PC-3 (cell line): ENCODE measurements around the gene CRPPA. TPM values are rescaled to one million over a fixed set of nuclear protein-coding genes. Genes with fewer than 3 reads are reported as not detected.

Source experiments
- ATAC-seq: fragments of 200-7000 bp; cut with Tn5 transposase; 2 replicates; pipeline ENCODE4 v1.9.1; 2020; ENCODE audit warnings: mild to moderate bottlenecking, moderate library complexity
- BruUV-seq: library from RNA; stranded (reverse); fragments of 400-500 nt; replicated peaks from 2 replicates; lab custom pipeline; 2021; lab: Mats Ljungman, UMichigan
- CTCF ChIA-PET: fragments of 300-600 bp; sonication (Branson Sonifier 250); formaldehyde crosslinking; loops from one replicate; lab custom pipeline; 2022; ENCODE audit warnings: antibody characterized with exemption; lab: Charles Lee
- POLR2A ChIA-PET: fragments of 300-600 bp; sonication (Branson Sonifier 250); formaldehyde crosslinking; loops from one replicate; lab custom pipeline; 2022; ENCODE audit warnings: antibody characterized with exemption; ENCODE audit not compliant: unreplicated experiment; lab: Charles Lee
- DNase-seq: peaks from one replicate; pipeline ENCODE4 v3.0.0-alpha.2; 2015
- H2AFZ ChIP-seq: fragments of 300-600 bp; sonication (generic); 2 replicates; pipeline ENCODE4 v1.6.0; 2016; ENCODE audit warnings: antibody characterized with exemption, low read length
- H3F3A ChIP-seq: fragments of 300-600 bp; sonication (generic); one replicate; pipeline ENCODE4 v1.6.0; 2017; ENCODE audit warnings: antibody characterized with exemption, low read length, control low read depth, mild to moderate bottlenecking; ENCODE audit not compliant: unreplicated experiment
- H3K27ac ChIP-seq: fragments of 300-600 bp; sonication (generic); 2 replicates; pipeline ENCODE4 v1.5.1; 2016; ENCODE audit warnings: mild to moderate bottlenecking, low read length
- H3K27me3 ChIP-seq: fragments of 300-600 bp; sonication (generic); 2 replicates; pipeline ENCODE4 v1.6.1; 2016; ENCODE audit warnings: low read length, mixed read lengths
- H3K36me3 ChIP-seq: fragments of 300-600 bp; sonication (generic); 2 replicates; pipeline ENCODE4 v1.6.1; 2016; ENCODE audit warnings: low read depth, mixed run types, low read length, mixed read lengths
- H3K4me1 ChIP-seq: fragments of 300-600 bp; sonication (generic); 2 replicates; pipeline ENCODE4 v1.5.1; 2016; ENCODE audit warnings: low read length; ENCODE audit not compliant: insufficient read depth
- H3K4me2 ChIP-seq: fragments of 300-600 bp; sonication (generic); 2 replicates; pipeline ENCODE4 v1.6.0; 2016; ENCODE audit warnings: low read length
- H3K4me3 ChIP-seq: fragments of 300-600 bp; sonication (generic); 2 replicates; pipeline ENCODE4 v1.5.1; 2016; ENCODE audit warnings: mild to moderate bottlenecking, low read length, mixed read lengths
- H3K79me2 ChIP-seq: fragments of 300-600 bp; sonication (generic); 2 replicates; pipeline ENCODE4 v1.6.1; 2017; ENCODE audit warnings: low read length, mixed read lengths
- H3K9ac ChIP-seq: fragments of 300-600 bp; sonication (generic); 2 replicates; pipeline ENCODE4 v1.6.0; 2016; ENCODE audit warnings: mild to moderate bottlenecking, low read length
- H3K9me2 ChIP-seq: fragments of 300-600 bp; sonication (generic); replicated peaks from 2 replicates; pipeline ENCODE4 v1.6.1; 2016; ENCODE audit warnings: mixed run types, low read length, mixed read lengths
- H3K9me3 ChIP-seq: fragments of 300-600 bp; sonication (generic); 2 replicates; pipeline ENCODE4 v1.6.1; 2016; ENCODE audit warnings: low read length, mixed read lengths
- H4K20me1 ChIP-seq: fragments of 300-600 bp; sonication (generic); 2 replicates; pipeline ENCODE4 v1.6.1; 2016; ENCODE audit warnings: low read length, mixed read lengths
- EZH2 ChIP-seq: fragments of 300-600 bp; sonication (generic); IDR thresholded peaks from one replicate; pipeline ENCODE4 v1.6.1; 2017; ENCODE audit warnings: antibody characterized with exemption, mild to moderate bottlenecking, low read length; ENCODE audit not compliant: unreplicated experiment
- EZH2phosphoT487 ChIP-seq: fragments of 300-600 bp; sonication (generic); IDR thresholded peaks from 2 replicates; pipeline ENCODE4 v1.6.1; 2018; ENCODE audit warnings: mild to moderate bottlenecking, antibody characterized with exemption, low read length, borderline replicate concordance
- intact Hi-C: fragments of 100-400 bp; cut with micrococcal nuclease; formaldehyde crosslinking; loops from 2 replicates; pipeline ENCODE4 v1.9.0; 2023
- total RNA-seq: library from RNA; depleted of rRNA; stranded (reverse); fragments of >200 nt; gene quantifications from 2 replicates; pipeline ENCODE4 v1.2.3, GENCODE V29; 2014
- TF ChIP-seq, protein P1 (sequence below): fragments of 300-600 bp; sonication (generic); conservative IDR thresholded peaks from 2 replicates; pipeline ENCODE4 v1.5.1; 2017; ENCODE audit warnings: antibody characterized with exemption, low read depth, mild to moderate bottlenecking, low read length

CRPPA gene
- total RNA-seq, 1 experiment from 2014 or later = 1.2 TPM

DNA sequence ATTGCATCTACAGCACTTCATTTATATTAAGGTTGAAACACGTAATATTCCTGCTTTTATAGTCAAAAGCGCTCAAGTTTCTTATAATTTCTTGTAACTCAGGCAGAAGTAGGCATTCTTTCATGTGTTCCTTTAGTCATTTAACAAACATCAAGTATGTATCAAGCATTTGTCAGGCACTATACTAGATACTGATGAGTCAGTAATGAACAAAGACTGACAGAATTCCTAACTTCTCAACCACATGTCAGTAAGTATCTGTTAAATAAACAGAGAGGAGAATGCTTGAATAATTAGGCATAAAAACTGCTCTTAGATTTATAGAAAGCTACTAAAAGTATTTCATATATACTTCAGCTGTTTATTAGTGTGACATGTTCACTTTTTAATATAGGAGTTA is 9.9 kb downstream of the CRPPA start:
- CTCF ChIA-PET = no interaction called here
- no TSS peak for BruUV-seq
- Histone ChIP-seq H3K4me1 (peaks cover 19% of the 10 kb centered on the region), H3K9me3 (no peaks in the 10 kb centered on the region), H2AFZ (no peak overlapping the region), H3K27ac (peak overlapping the region; percentile 69), H4K20me1 (no peaks in the 10 kb centered on the region), H3K4me3 (no peak overlapping the region), H3F3A (no peaks in the 10 kb centered on the region), H3K79me2 (no peaks in the 10 kb centered on the region), H3K9ac (no peak overlapping the region), H3K27me3 (no peaks in the 10 kb centered on the region), H3K36me3 (no peaks in the 10 kb centered on the region), H3K9me2 (no peaks in the 10 kb centered on the region), H3K4me2 (peak overlapping the region; percentile 40)
- TF ChIP-seq EZH2 (no peak), EZH2phosphoT487 (no peak)
- TF ChIP-seq, protein P1, sequence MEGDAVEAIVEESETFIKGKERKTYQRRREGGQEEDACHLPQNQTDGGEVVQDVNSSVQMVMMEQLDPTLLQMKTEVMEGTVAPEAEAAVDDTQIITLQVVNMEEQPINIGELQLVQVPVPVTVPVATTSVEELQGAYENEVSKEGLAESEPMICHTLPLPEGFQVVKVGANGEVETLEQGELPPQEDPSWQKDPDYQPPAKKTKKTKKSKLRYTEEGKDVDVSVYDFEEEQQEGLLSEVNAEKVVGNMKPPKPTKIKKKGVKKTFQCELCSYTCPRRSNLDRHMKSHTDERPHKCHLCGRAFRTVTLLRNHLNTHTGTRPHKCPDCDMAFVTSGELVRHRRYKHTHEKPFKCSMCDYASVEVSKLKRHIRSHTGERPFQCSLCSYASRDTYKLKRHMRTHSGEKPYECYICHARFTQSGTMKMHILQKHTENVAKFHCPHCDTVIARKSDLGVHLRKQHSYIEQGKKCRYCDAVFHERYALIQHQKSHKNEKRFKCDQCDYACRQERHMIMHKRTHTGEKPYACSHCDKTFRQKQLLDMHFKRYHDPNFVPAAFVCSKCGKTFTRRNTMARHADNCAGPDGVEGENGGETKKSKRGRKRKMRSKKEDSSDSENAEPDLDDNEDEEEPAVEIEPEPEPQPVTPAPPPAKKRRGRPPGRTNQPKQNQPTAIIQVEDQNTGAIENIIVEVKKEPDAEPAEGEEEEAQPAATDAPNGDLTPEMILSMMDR = no peak
- ATAC-seq = peak; percentile 90
- POLR2A ChIA-PET = no interaction called here
- intact Hi-C loops = loop anchor here (10.0 kb wide), 1 partner anchor 167 kb away; no protein-coding TSS in a partner anchor
- peak; percentile 82 for DNase-seq

DNA sequence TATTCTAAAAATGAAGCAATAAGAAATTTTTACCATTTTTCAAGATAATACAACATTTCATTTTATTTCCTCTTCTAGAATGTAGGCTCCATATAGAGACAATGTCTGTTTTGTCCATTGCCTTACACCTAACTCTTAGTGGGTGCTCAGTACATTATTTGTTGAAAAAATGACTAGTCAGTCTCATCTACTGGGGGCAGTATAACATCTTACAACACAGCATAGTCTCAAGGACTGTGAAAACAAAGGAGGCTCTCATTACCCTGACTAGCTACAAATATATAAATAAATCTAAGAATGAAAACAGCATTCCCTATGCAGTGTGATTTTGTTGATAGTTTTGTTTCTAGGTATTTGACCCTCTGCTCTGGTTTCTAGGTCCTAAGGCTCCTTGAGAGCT is 11.6 kb downstream of the CRPPA start:
- Histone ChIP-seq H3K9me2 (no peaks in the 10 kb centered on the region), H3K27ac (no peak overlapping the region), H3K79me2 (no peaks in the 10 kb centered on the region), H2AFZ (no peak overlapping the region), H3K9ac (no peak overlapping the region), H3F3A (no peaks in the 10 kb centered on the region), H3K9me3 (no peaks in the 10 kb centered on the region), H3K4me1 (peaks cover 16% of the 10 kb centered on the region), H3K4me3 (no peak overlapping the region), H4K20me1 (no peaks in the 10 kb centered on the region), H3K36me3 (no peaks in the 10 kb centered on the region), H3K27me3 (no peaks in the 10 kb centered on the region), H3K4me2 (no peak overlapping the region)
- DNase-seq = no peak
- ChIA-PET CTCF (interaction anchor here (1.0 kb wide), 1 partner anchor 155 kb away, joined by 4 read pairs; no protein-coding TSS in a partner anchor), POLR2A (no interaction called here)
- intact Hi-C loops = loop anchor here (10.0 kb wide), 1 partner anchor 165 kb away; no protein-coding TSS in a partner anchor
- TF ChIP-seq, protein P1 = 0 out of 2 replicates have a peak, but pooled peaks have one; percentile 25
- no peak for TF ChIP-seq EZH2phosphoT487
- BruUV-seq = no TSS peak
- ATAC-seq = peak; percentile 20; the same call in 1 of the 2 replicates

DNA sequence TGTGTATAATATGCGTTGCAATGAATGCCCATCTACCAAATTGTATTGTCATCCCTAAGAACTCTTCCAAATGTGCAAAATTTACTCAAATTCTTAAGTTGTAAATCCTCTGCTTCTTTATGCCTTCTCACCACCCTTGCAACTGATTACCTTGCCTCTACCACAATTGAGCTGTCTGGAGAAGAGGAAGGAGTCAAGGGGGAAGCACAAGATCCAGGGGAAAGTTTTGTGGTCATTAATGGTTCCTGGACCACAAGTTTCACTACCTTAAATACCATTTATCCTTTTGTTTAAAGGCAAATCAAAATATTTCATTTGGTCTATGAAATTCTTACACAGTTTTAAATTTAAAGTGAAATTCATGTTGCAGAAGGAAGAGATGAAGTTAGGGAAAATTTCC is 16.7 kb downstream of the CRPPA start:
- peaks cover 19% of the 10 kb centered on the region for H3K4me1 ChIP-seq
- H3K27me3 ChIP-seq = no peaks in the 10 kb centered on the region
- ChIA-PET CTCF (no interaction called here), POLR2A (interaction anchor here (0.5 kb wide), 1 partner anchor 53 kb away, joined by 3 read pairs; no protein-coding TSS in a partner anchor)
- peaks cover 4% of the 10 kb centered on the region; the same call in 1 of the 2 replicates for H3K36me3 ChIP-seq
- no peaks in the 10 kb centered on the region for H3K79me2 ChIP-seq
- TF ChIP-seq EZH2 (no peak), EZH2phosphoT487 (no peak)
- TF ChIP-seq, protein P1 = no peak
- H3K9ac ChIP-seq = no peak overlapping the region
- no TSS peak for BruUV-seq
- no peaks in the 10 kb centered on the region for H3K9me2 ChIP-seq
- no peaks in the 10 kb centered on the region for H4K20me1 ChIP-seq
- no peak overlapping the region for H3K27ac ChIP-seq
- intact Hi-C loops = no loop called here
- no peak overlapping the region for H3K4me2 ChIP-seq
- ATAC-seq (no peak), DNase-seq (no peak)
- H3K9me3 ChIP-seq = peaks cover 9% of the 10 kb centered on the region; the same call in 1 of the 2 replicates
- no peaks in the 10 kb centered on the region for H3F3A ChIP-seq
- H3K4me3 ChIP-seq = no peak overlapping the region
- H2AFZ ChIP-seq = no peak overlapping the region
